Colonic mucosa (tissue), 4 donors: ENCODE data around the gene SENP3. TPM values are rescaled to one million over a fixed set of nuclear protein-coding genes. Genes with fewer than 3 reads are reported as not detected.

Experiments used
- DNase-seq: peaks from one replicate; pipeline ENCODE4 v3.0.0-alpha.2; 2020
- H3K27ac ChIP-seq: fragments of 200-600 bp; one replicate; pipeline ENCODE4 v1.8.0; 2021
- H3K27me3 ChIP-seq: fragments of 200-600 bp; one replicate; pipeline ENCODE4 v1.8.0; 2021
- H3K36me3 ChIP-seq: fragments of 200-600 bp; one replicate; pipeline ENCODE4 v1.8.0; 2021
- H3K4me1 ChIP-seq: fragments of 200-600 bp; one replicate; pipeline ENCODE4 v1.8.0; 2021; ENCODE audit warnings: mild to moderate bottlenecking
- H3K4me3 ChIP-seq: fragments of 200-600 bp; one replicate; pipeline ENCODE4 v1.8.0; 2021
- H3K9ac ChIP-seq, 2 donors: one replicate each; pipeline ENCODE4 v1.7.0; 2013; ENCODE audit warnings: control low read depth in 2 of 2, low read depth in 2 of 2, low read length in 2 of 2
- H3K9me3 ChIP-seq: fragments of 200-600 bp; one replicate; pipeline ENCODE4 v1.8.0; 2021
- intact Hi-C: fragments of 100-400 bp; cut with DNase I; formaldehyde crosslinking; loops from one replicate; pipeline ENCODE4 v1.14.1; 2022
- total RNA-seq, 2 donors: library from RNA; stranded (reverse); fragmentation: NEBNext Ultra II Directional in 1 of 2; extraction: Animal tissue kit (Norgen Biotek cat#: 25700) in 1 of 2; gene quantifications; one replicate each; pipeline ENCODE4 v1.2.1, GENCODE V29; 2021
- TF ChIP-seq, protein P1 (sequence below): fragments of 200-600 bp; IDR thresholded peaks from one replicate; pipeline ENCODE4 v1.8.0; 2022; ENCODE audit warnings: antibody characterized with exemption, mild to moderate bottlenecking
- donor health status: healthy.
- donor health status: DM: no; HTN: no; CAD: no.
- donor health status: DM: no; HTN: no; CAD: no.

The SENP3 gene
- total RNA-seq, 2 donors from 2014 or later, result 25.7 to 56.6 TPM

DNA sequence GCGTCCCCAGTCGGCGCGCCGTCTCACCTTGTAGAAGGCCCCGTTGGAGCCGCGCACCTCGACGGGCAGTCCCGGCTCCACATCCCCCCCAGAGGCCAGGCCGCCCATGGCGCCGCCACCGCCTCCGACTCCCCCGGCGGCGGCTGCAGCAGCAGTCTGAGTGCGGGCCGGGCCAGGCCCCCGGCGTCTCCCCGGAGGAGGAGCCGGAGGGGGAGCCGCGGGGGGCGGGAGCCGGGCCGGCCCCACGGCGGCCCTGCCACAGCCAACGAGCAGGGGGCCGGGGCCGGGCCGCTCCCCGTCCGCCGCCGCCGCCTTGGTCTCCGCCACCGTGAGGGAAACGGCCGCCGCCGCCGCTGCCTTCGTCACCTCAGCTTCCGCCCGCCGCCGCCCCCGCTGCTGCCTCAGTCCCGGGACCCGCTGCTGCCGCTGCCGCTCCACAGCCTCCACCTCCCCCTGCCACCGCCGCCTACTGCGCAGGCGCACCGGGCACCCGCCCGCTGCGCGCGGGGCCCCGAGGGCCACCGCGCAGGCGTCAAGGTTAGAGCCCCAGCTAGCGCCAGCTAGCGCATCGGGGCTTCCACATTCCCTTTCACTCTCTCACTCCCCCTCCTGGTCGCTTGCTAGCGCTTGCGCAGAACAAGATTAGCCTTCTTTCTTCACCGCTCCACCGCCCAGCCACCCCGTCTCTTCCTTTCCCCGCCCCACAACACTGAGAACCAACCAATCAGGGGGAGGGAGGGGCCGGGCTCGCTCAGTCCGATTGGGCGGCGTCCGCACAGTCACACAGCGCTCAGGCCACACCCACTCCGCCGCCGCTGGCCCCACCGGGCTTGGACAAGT lies 52.9 kb downstream of the SENP3 start, which contains the start of gene FXR2:
TSS of gene FXR2 (minus strand) at position 473 of the 840 bp plus-strand sequence. CDS start at position 108, 365 bp downstream.
- DNase-seq, result peak; percentile 100
- intact Hi-C loops, result no loop called here
- Histone ChIP-seq H3K4me3 (peak within 1 kb of the TSS; percentile 93), H3K4me1 (peaks cover 8% of the 10 kb centered on the region), H3K9ac (peak within 1 kb of the TSS; percentile 88 to 94), H3K36me3 (no peaks in the 10 kb centered on the region), H3K9me3 (no peaks in the 10 kb centered on the region), H3K27me3 (no peaks in the 10 kb centered on the region), H3K27ac (peak within 1 kb of the TSS; percentile 90)
- TF ChIP-seq, protein P1, sequence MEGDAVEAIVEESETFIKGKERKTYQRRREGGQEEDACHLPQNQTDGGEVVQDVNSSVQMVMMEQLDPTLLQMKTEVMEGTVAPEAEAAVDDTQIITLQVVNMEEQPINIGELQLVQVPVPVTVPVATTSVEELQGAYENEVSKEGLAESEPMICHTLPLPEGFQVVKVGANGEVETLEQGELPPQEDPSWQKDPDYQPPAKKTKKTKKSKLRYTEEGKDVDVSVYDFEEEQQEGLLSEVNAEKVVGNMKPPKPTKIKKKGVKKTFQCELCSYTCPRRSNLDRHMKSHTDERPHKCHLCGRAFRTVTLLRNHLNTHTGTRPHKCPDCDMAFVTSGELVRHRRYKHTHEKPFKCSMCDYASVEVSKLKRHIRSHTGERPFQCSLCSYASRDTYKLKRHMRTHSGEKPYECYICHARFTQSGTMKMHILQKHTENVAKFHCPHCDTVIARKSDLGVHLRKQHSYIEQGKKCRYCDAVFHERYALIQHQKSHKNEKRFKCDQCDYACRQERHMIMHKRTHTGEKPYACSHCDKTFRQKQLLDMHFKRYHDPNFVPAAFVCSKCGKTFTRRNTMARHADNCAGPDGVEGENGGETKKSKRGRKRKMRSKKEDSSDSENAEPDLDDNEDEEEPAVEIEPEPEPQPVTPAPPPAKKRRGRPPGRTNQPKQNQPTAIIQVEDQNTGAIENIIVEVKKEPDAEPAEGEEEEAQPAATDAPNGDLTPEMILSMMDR, result peak; percentile 42

DNA sequence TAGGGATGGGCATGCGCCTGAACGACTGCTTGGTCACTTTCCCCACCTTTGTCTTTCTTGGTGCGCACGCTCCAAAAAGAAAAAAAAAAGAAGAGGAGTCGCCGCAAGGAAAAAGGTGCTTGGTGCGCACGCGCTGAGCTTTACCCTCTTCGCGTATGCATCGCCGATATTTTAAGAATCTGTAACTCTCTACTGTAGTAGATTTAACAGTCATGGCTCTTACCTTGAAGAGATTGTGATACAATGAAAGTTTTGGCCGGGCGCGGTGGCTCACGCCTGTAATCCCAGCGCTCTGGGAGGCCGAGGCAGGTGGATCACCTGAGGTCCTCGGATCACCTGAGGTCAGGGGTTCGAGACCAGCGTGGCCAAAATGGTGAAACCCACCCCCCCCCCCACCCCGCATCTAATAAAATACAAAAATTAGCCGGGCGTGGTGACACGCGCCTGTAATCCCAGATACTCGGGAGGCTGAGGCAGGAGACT lies 53.6 kb downstream of the SENP3 start:
- Histone ChIP-seq H3K9me3 (no peaks in the 10 kb centered on the region), H3K4me1 (peaks cover 8% of the 10 kb centered on the region), H3K36me3 (no peaks in the 10 kb centered on the region), H3K9ac (peak overlapping the region; percentile 19 to 27), H3K27me3 (no peaks in the 10 kb centered on the region), H3K27ac (peak overlapping the region; percentile 90), H3K4me3 (peak overlapping the region; percentile 32)
- DNase-seq, result no peak
- TF ChIP-seq, protein P1, result no peak
- intact Hi-C loops, result no loop called here

DNA sequence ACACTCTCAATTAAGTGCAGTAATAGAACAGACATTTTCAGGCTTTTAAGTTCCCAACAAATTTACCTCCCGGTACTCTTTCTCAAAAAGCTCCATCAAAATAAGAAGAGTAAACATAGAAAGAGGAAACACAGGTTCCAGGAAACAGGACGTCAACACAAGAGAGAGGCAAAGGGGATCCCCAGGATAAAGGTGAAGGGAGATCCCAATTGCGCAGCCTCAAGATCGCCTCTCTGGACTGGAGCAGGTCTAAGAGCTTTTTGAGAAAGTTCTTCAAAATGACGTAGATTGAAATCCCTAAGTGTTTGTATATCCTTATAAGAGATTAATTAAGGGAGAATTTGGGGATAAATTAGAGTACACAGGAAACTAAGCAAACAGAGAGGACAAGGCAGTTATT lies 56.9 kb downstream of the SENP3 start:
- DNase-seq, result no peak
- Histone ChIP-seq H3K9me3 (no peaks in the 10 kb centered on the region), H3K27ac (no peak overlapping the region), H3K27me3 (no peaks in the 10 kb centered on the region), H3K36me3 (no peaks in the 10 kb centered on the region), H3K9ac (no peak overlapping the region), H3K4me1 (peaks cover 1% of the 10 kb centered on the region), H3K4me3 (no peak overlapping the region)
- intact Hi-C loops, result no loop called here
- TF ChIP-seq, protein P1, result no peak

DNA sequence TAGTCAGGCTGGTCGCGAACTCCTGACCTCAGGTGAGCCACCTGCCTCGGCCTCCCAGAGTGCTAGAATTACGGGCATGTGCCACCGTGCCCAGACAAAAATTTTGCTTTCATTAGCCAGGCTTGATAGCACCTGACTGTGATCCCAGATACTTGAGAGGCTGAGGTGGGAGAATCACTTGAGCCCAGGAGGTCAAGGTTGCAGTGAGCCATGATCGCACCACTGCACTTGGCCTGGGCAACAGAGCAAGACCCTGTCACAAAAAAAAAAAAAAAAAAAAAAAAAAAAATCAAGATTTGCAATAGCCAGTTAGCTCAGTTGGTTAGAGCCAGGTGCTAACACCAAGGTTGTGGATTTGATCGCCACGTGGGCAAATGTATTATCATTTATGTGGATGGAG lies 59.1 kb downstream of the SENP3 start:
- intact Hi-C loops, result no loop called here

More for the DNA sequence above, 59.1 kb downstream of the SENP3 start:
- no peak for DNase-seq
- Histone ChIP-seq H3K9ac (no peak overlapping the region), H3K4me1 (no peaks in the 10 kb centered on the region), H3K9me3 (no peaks in the 10 kb centered on the region), H3K4me3 (no peak overlapping the region), H3K27ac (no peak overlapping the region), H3K36me3 (no peaks in the 10 kb centered on the region), H3K27me3 (no peaks in the 10 kb centered on the region)
- TF ChIP-seq, protein P1, result no peak

Other genes starting within 250 kb of the SENP3 start
- gene GPS2, start 246.6 kb upstream of the SENP3 start, total RNA-seq, result 10 to 100 TPM; 53.8 to 85.7 TPM
- 10 to 100 TPM; 30.2 to 55.8 TPM for gene NEURL4, start 232.6 kb upstream of the SENP3 start, total RNA-seq
- 10 to 100 TPM in 1 of 2 donors, 1 to 10 TPM in 1; 7.4 to 12.1 TPM for gene ACAP1, start 225.4 kb upstream of the SENP3 start, total RNA-seq
- 10 to 100 TPM in 1 of 2 donors, 1 to 10 TPM in 1; 5.6 to 12.6 TPM for gene KCTD11, start 209.8 kb upstream of the SENP3 start, total RNA-seq
- not detected for gene TMEM95, start 206.8 kb upstream of the SENP3 start, total RNA-seq
- gene TNK1, start 180.8 kb upstream of the SENP3 start, total RNA-seq, result 10 to 100 TPM; 18.0 to 22.6 TPM
- 10 to 100 TPM; 11.0 to 12.0 TPM for gene PLSCR3, start 167.4 kb upstream of the SENP3 start, total RNA-seq
- gene TMEM256, start 157.8 kb upstream of the SENP3 start, total RNA-seq, result 100 to 1,000 TPM in 1 of 2 donors, 10 to 100 TPM in 1; 88.2 to 101 TPM
- 1 to 10 TPM; 2.5 to 5.0 TPM for gene NLGN2, start 154.1 kb upstream of the SENP3 start, total RNA-seq
- not detected for gene SPEM1, start 141.6 kb upstream of the SENP3 start, total RNA-seq
- not detected for gene SPEM2, start 136.3 kb upstream of the SENP3 start, total RNA-seq
- gene SPEM3, start 133.1 kb upstream of the SENP3 start, total RNA-seq, result not detected
- 10 to 100 TPM; 20.4 to 20.6 TPM for gene TMEM102, start 126.5 kb upstream of the SENP3 start, total RNA-seq
- 1 to 10 TPM; 1.2 to 1.6 TPM for gene FGF11, start 122.4 kb upstream of the SENP3 start, total RNA-seq
- 1 to 10 TPM; 4.3 to 6.1 TPM for gene CHRNB1, start 116.9 kb upstream of the SENP3 start, total RNA-seq
- gene ZBTB4, start 82.3 kb upstream of the SENP3 start, total RNA-seq, result 10 to 100 TPM; 12.9 to 26.7 TPM
- not detected for gene SLC35G6, start 80.5 kb upstream of the SENP3 start, total RNA-seq
- gene POLR2A, start 77.6 kb upstream of the SENP3 start, total RNA-seq, result 100 to 1,000 TPM in 1 of 2 donors, 10 to 100 TPM in 1; 73.5 to 137 TPM
- 10 to 100 TPM; 11.4 to 18.3 TPM for gene TNFSF12, start 12.9 kb upstream of the SENP3 start, total RNA-seq
- gene TNFSF13, start 3.2 kb upstream of the SENP3 start, total RNA-seq, result 100 to 1,000 TPM in 1 of 2 donors, 10 to 100 TPM in 1; 67.5 to 125 TPM
- gene CD68, start 17.7 kb downstream of the SENP3 start, total RNA-seq, result 10 to 100 TPM; 37.7 to 56.6 TPM
- gene MPDU1, start 21.9 kb downstream of the SENP3 start, total RNA-seq, result 100 to 1,000 TPM in 1 of 2 donors, 10 to 100 TPM in 1; 80.1 to 111 TPM
- 1 to 10 TPM in 1 of 2 donors, under 1 TPM in 1; 0.61 to 1.0 TPM for gene SOX15, start 28.2 kb downstream of the SENP3 start, total RNA-seq
- 10 to 100 TPM; 24.9 to 27.4 TPM for gene FXR2, start 53.0 kb downstream of the SENP3 start, total RNA-seq
- 10 to 100 TPM; 55.3 to 77.3 TPM for gene SAT2, start 65.9 kb downstream of the SENP3 start, total RNA-seq
- under 1 TPM; 0.42 to 0.64 TPM for gene SHBG, start 68.2 kb downstream of the SENP3 start, total RNA-seq
- gene ATP1B2, start 89.0 kb downstream of the SENP3 start, total RNA-seq, result 1 to 10 TPM in 1 of 2 donors, under 1 TPM in 1; 0.54 to 1.4 TPM
- 10 to 100 TPM; 64.3 to 90.0 TPM for gene TP53, start 125.6 kb downstream of the SENP3 start, total RNA-seq
- gene WRAP53, start 126.6 kb downstream of the SENP3 start, total RNA-seq, result 10 to 100 TPM in 1 of 2 donors, 1 to 10 TPM in 1; 6.0 to 22.6 TPM
- under 1 TPM; 0.42 to 0.82 TPM for gene EFNB3, start 143.3 kb downstream of the SENP3 start, total RNA-seq
- gene DNAH2, start 155.8 kb downstream of the SENP3 start, total RNA-seq, result under 1 TPM; 0.32 to 0.62 TPM